Measurements from ENCODE around the gene NEK5. TPM values are rescaled to one million over a fixed set of nuclear protein-coding genes. Genes with fewer than 3 reads are reported as not detected.

The NEK5 gene
- total and polyA plus RNA-seq, 2 of the 8 experiments (the other 6 are each of a cell fraction or from before 2014, with no cell fraction given), result 0.12 to 0.35 TPM

DNA sequence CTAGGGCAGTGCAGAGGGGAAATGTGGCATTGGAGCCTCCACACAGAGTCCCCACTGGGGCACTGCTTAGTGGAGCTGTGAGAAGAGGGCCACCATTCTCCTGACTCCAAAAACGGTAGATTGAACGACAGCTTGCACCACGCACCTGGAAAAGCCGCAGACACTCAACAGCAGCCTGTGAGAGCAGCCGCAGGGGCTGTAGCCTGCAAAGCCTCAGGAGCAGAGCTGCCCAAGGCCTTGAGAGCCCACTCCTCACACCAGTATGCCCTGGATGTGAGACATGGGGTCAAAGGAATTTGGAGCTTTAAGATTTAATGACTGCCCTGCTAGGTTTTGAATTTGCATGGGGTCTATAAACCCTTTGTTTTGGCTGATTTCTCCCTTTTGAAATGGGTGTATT is 31.7 kb downstream of the NEK5 start:
- no peak overlapping the region for H4K8ac ChIP-seq (ENCODE audit: extremely low read depth, insufficient read depth, low read length)
- H4K20me1 ChIP-seq (replicated peaks in 1 of 2; ENCODE audit: control insufficient read depth in 1 of 2, insufficient read depth in 2 of 2, low read length in 2 of 2), result no peaks in the 10 kb centered on the region
- WGBS, 2 experiments (ENCODE audit: extremely low coverage in 1 of 2, insufficient coverage in 1 of 2, insufficient read length in 1 of 2, insufficient replicate concordance in 2 of 2, low coverage in 1 of 2, low lambda C conversion rate in 2 of 2, missing lambda C conversion rate in 1 of 2), result 84% methylated on average over 5 of the region's 5 CpGs; no CpG with 5 or more reads in 1 of the 2 experiments
- no peak overlapping the region for H3K4me3 ChIP-seq (ENCODE audit: extremely low read depth in 1 of 4, insufficient read depth in 2 of 4, low read depth in 3 of 4, low read length in 4 of 4)
- H2AFZ ChIP-seq (ENCODE audit: low read length), result peak overlapping the region; percentile 76; the same call in 1 of the 2 replicates
- H3K23ac ChIP-seq (ENCODE audit: insufficient read length), result no peak overlapping the region
- no peak overlapping the region for H3K18ac ChIP-seq (ENCODE audit: extremely low read depth, low read length)
- DNase-seq (ENCODE audit: low read depth in 1 of 2, low spot score in 2 of 2) (no peak), FAIRE-seq (no peak)
- no peak overlapping the region for H3K14ac ChIP-seq (ENCODE audit: insufficient read length)
- H2AK5ac ChIP-seq (ENCODE audit: low read depth, low read length), result no peak overlapping the region
- H3K23me2 ChIP-seq (ENCODE audit: low read depth, low read length), result no peaks in the 10 kb centered on the region
- no peak overlapping the region for H2BK120ac ChIP-seq (replicated peaks; ENCODE audit: low read depth, low read length)
- H2BK12ac ChIP-seq (ENCODE audit: low read depth, low read length), result no peak overlapping the region
- H3K9me3 ChIP-seq (ENCODE audit: insufficient read depth in 2 of 2, low read depth in 1 of 2, low read length in 1 of 2), result 0 out of 4 replicates have a peak, but pooled peaks cover 0 to 2% of the 10 kb centered on the region in 2 experiments
- H2BK15ac ChIP-seq (ENCODE audit: low read length), result no peak overlapping the region
- H4K91ac ChIP-seq (replicated peaks; ENCODE audit: insufficient read length, low read length), result no peak overlapping the region
- H3K4me1 ChIP-seq (replicated peaks in 1 of 4; ENCODE audit: control insufficient read depth in 3 of 4, insufficient read depth in 4 of 4, low read length in 3 of 4), result no peaks in the 10 kb centered on the region
- H3K56ac ChIP-seq (replicated peaks; ENCODE audit: insufficient read length, low read depth, low read length), result no peak overlapping the region
- H3K9ac ChIP-seq (replicated peaks in 1 of 4; ENCODE audit: extremely low read depth in 1 of 4, low read depth in 3 of 4, low read length in 3 of 4), result no peak overlapping the region
- no peak overlapping the region for H4K5ac ChIP-seq (ENCODE audit: insufficient read length, low read depth, low read length)
- no peaks in the 10 kb centered on the region for H3K27me3 ChIP-seq (replicated peaks in 1 of 4; ENCODE audit: control insufficient read depth in 3 of 4, extremely low read depth in 1 of 4, insufficient read depth in 3 of 4, low read length in 3 of 4)
- no peaks in the 10 kb centered on the region for H3K79me1 ChIP-seq (ENCODE audit: low read depth, low read length)
- H2BK5ac ChIP-seq (ENCODE audit: low read depth, low read length), result no peak overlapping the region
- H3K36me3 ChIP-seq (ENCODE audit: control insufficient read depth in 2 of 4, insufficient read depth in 4 of 4, low read length in 3 of 4), result no peaks in the 10 kb centered on the region
- H3K79me2 ChIP-seq (ENCODE audit: control insufficient read depth in 1 of 2, insufficient read depth in 2 of 2, low read length in 2 of 2), result no peaks in the 10 kb centered on the region
- H3K27ac ChIP-seq (ENCODE audit: low read depth, low read length), result no peak overlapping the region
- POLR2A ChIA-PET (ENCODE audit: partially characterized antibody), result interaction anchor here (1.3 kb wide), 1 partner anchor 10 kb away, joined by 3 read pairs; no protein-coding TSS in a partner anchor
- CTCF ChIA-PET (ENCODE audit: partially characterized antibody), result interaction anchor here (0.9 to 1.0 kb wide), 2 partner anchors 9 to 183 kb away, joined by 3 read pairs; no protein-coding TSS in a partner anchor
- H2BK20ac ChIP-seq (ENCODE audit: low read length), result no peak overlapping the region
- H3K4me2 ChIP-seq (ENCODE audit: insufficient read depth in 1 of 2, low read depth in 2 of 2, low read length in 2 of 2), result no peak overlapping the region
- no peak overlapping the region for H3K4ac ChIP-seq (replicated peaks; ENCODE audit: insufficient read length, low read depth, low read length)
- TF ChIP-seq MAFK (IDR thresholded peaks at IDR 0.05; ENCODE audit: low read depth, low read length) (no peak), EP300 (IDR thresholded peaks at IDR 0.05; ENCODE audit: borderline replicate concordance in 1 of 2, low read depth in 2 of 2, low read length in 2 of 2) (no peak), RAD21 (IDR thresholded peaks at IDR 0.05 in 1 of 2, conservative IDR thresholded peaks at IDR 0.05 in 1 of 2; ENCODE audit: low read depth in 2 of 2, low read length in 2 of 2) (no peak), SIN3A (conservative IDR thresholded peaks at IDR 0.05 in 1 of 2, IDR thresholded peaks at IDR 0.05 in 1 of 2; ENCODE audit: low read depth in 1 of 2, low read length in 2 of 2) (no peak), TBP (IDR thresholded peaks at IDR 0.05; ENCODE audit: low read depth, low read length) (no peak), TCF12 (IDR thresholded peaks at IDR 0.05; ENCODE audit: low read depth, low read length) (no peak), NRF1 (IDR thresholded peaks at IDR 0.05; ENCODE audit: low read depth, low read length) (no peak), JUN (IDR thresholded peaks at IDR 0.05; ENCODE audit: low read depth, low read length) (no peak), SAP30 (IDR thresholded peaks at IDR 0.05; ENCODE audit: insufficient read depth, insufficient replicate concordance, low read length) (no peak), HDAC6 (IDR thresholded peaks at IDR 0.05; ENCODE audit: low read depth, low read length) (no peak)
- TF ChIP-seq, protein P1, sequence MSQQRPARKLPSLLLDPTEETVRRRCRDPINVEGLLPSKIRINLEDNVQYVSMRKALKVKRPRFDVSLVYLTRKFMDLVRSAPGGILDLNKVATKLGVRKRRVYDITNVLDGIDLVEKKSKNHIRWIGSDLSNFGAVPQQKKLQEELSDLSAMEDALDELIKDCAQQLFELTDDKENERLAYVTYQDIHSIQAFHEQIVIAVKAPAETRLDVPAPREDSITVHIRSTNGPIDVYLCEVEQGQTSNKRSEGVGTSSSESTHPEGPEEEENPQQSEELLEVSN (IDR thresholded peaks at IDR 0.05), result no peak

Measured in H1 (cell line).